Measurements from ENCODE around the gene IL36B. TPM values are rescaled to one million over a fixed set of nuclear protein-coding genes. Genes with fewer than 3 reads are reported as not detected.

Gene IL36B
- total RNA-seq, 1 experiment from 2014 or later: not detected

DNA sequence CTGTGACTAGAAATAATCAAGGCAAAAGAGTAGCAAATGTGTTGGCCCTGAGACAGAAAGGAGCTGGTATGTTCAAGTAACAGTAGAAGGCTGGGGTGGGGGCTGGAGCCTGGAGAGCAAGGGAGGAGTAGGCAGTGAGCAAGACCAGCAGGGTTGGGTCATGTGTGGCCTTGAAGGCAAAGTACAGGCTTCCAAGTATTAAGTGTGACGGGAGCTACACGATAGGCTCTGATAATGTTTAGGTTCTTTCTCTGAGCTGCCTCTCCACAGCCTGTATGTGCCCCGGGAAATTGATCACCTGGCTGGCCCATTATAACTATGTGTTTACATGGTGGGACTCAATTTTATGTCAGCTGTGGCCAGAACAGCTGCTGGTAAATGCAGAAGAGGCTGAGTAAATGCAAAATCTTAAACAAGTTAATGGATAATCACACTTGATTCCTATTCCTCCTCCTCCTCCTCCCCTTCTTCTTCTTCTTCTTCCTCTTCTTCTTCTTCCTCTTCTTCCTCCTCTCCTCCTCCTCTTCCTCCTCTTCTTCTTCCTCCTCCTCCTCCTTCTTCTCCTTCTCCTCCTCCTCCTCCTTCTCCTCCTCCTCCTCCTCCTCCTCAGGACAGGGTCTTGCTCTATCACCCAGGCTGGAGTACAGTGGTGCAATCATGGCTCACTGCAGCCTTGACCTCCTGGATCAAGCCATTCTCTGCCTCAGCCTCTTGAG, 24.4 kb upstream of the IL36B start:
- DNase-seq (ENCODE audit: low read depth): no peak

GRCh38 chr2:113075600-113075999, 22.9 kb upstream of the IL36B start:
- no peak for DNase-seq (ENCODE audit: low read depth)

DNA sequence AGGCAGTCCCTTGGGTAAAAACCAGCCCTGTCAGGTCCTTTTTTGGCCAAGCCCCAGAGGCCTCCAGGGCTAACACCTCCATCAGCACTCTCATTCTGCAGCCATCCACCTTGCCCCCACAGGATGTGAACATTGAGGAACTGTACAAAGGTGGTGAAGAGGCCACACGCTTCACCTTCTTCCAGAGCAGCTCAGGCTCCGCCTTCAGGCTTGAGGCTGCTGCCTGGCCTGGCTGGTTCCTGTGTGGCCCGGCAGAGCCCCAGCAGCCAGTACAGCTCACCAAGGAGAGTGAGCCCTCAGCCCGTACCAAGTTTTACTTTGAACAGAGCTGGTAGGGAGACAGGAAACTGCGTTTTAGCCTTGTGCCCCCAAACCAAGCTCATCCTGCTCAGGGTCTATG, 22.4 kb upstream of the IL36B start:
- DNase-seq (ENCODE audit: low read depth): no peak

- no peak for DNase-seq (ENCODE audit: low read depth)
These were observed 20.7 kb upstream of the IL36B start for GRCh38 chr2:113073325-113073834.

DNA sequence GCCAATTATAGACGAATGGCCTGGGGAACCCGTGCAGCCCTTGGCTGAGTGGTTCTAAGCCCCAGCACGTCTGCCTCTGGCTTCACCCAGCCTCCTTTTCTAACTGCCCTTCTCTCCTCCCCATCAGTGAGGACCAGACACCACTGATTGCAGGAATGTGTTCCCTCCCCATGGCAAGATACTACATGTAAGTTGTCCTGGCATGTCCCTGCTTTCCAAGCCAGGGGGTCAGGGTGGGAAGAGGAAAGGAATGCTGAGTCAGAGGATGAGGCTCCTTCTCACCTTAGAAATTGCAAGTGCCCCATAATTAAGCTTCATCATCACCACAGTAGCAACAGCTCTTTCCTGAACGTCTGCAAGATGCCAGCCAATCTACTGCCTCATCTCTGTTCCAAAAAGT, 19.9 kb upstream of the IL36B start:
- no peak for DNase-seq (ENCODE audit: low read depth)

DNA sequence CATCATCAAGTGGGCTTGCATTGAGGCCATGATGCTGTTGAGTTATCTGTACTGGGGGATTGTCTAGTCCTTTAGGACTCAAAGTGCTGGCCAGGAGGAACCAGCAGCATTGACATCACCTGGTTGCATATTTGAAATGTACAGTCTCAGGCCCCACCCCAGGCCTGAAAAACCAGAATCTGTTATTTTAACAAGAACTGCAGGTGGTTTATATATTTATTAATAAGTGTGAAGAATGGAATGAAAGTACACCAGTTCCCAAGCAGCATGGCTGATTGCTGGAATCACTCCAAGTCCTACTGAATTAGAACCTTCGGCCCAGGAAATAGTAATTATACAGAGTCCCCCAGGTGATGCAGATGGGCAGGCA, 17.9 kb upstream of the IL36B start:
- DNase-seq (ENCODE audit: low read depth): no peak

GRCh38 chr2:113069676-113070605, 17.3 kb upstream of the IL36B start:
- DNase-seq (ENCODE audit: low read depth): no peak

- DNase-seq (ENCODE audit: low read depth): no peak
These were observed 16.2 kb upstream of the IL36B start for GRCh38 chr2:113068706-113069485.

GRCh38 chr2:113068249-113068648, 15.6 kb upstream of the IL36B start:
- DNase-seq (ENCODE audit: low read depth): no peak

DNA sequence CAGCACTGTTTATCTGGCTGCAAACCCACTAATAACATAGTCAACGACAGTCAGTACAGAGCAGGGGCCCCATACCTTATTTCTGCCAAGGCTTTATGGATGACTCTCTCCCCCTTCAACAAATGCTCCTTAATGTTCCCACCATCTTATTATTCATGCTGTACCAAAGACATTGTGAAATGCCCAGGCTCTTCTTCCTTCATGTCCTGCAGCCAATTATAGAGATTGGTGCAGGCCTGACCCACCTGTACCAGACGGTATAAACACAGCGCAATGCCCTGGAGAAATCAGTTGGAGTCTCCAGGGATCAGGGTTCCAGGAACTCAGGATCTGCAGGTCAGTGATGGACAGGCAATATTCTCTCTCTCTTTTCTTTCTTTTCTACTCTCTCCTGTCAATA, 15.0 kb upstream of the IL36B start, which contains the start of gene IL1F10:
Gene IL1F10 (plus strand): TSS at position 290 of the 400 bp plus-strand sequence. CDS start 4,769 bp downstream, outside the sequence.
- no peak for DNase-seq (ENCODE audit: low read depth)

DNA sequence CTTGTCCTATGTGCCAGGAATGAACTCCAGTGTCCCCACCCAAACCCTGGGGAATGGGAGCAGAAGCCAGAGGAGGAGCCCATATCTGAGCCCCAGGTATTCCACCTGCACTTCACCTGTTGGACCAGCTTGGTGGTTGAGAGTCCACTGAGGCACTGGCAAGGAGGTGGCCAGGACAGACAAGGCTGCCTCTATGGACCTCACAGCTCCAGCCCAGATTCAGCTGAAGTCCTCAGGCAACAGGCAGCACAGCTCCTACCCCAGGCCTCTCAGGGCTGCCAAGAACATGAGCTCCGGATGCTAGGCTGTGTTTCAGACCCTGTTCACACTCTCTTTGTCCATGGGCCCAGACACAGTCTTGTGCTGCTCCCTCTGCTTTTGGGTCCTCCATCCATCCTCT, 12.2 kb upstream of the IL36B start:
- no peak for DNase-seq (ENCODE audit: low read depth)

GRCh38 chr2:113064281-113064680, 11.6 kb upstream of the IL36B start:
- no peak for DNase-seq (ENCODE audit: low read depth)

GRCh38 chr2:113061896-113062770, 9.5 kb upstream of the IL36B start:
- no peak for DNase-seq (ENCODE audit: low read depth)

GRCh38 chr2:113061241-113061640, 8.6 kb upstream of the IL36B start:
- no peak for DNase-seq (ENCODE audit: low read depth)

GRCh38 chr2:113060796-113061195, 8.1 kb upstream of the IL36B start:
- no peak for DNase-seq (ENCODE audit: low read depth)

DNA sequence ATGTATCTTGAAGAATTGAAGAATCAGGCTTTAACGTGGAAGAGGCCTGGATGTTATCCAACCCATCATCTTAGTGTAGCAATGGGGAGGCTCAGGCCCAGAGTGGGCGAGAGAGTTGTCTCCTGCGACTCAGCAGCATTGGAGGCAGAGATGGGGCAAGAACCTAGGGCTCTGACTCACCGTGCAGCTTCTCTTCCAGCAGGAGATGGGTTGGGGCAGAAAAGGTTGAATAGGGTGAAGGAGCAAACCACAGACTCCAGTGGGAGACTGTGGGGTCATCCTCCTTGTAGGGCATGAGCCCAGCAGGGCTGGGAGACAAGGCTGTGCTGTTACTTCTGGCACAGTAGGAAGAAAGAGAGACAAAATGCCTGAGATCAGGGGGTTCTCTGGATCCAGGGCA, 7.7 kb upstream of the IL36B start:
- DNase-seq (ENCODE audit: low read depth): no peak

DNA sequence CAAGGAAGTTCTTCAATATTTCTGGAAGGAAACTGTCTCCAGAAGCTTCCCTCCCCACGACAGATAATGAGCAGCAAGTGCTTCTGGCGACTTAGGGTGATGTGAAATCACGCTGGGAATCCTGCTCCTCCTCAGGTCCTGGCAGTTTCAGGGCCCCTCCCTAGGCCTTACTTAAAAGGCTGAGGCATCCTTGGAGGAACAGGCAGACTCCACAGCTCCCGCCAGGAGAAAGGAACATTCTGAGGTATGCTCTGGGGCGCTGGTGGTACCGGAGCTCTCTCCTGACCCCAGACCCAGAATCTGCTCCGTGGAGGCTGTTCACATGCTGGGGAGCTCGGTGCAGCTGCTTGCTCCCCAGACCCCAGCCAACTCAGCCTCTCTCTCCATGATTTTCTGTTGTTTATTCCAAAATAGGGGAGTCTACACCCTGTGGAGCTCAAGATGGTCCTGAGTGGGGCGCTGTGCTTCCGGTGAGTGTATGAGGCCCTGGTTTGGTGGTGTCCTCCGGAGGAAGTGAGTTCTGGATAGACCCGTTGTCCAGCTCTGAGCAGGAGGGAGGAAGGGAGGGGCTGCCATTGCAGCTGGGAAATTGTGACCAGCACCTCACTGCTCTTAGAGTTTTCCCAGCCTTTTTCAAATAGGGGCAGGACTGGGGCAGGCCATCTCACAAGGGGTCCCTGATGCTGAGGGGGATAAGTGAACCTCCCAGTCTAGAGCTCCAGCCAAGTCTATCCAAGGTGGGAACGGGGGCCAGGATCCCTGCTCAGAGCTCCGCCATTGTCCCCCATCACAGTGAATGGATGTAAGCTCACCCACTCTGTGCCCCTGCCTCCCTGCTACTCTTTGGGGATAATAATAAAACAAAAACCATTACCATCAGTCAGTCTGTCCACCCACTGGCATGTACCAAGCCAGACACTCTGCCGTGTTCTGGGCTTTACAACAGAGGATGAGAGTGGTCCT, 6.6 kb upstream of the IL36B start, which contains the start of gene IL36RN:
Gene IL36RN (plus strand): TSS at position 201 of the 963 bp plus-strand sequence. CDS start 241 bp downstream, at position 442.
- DNase-seq (ENCODE audit: low read depth): no peak

DNA sequence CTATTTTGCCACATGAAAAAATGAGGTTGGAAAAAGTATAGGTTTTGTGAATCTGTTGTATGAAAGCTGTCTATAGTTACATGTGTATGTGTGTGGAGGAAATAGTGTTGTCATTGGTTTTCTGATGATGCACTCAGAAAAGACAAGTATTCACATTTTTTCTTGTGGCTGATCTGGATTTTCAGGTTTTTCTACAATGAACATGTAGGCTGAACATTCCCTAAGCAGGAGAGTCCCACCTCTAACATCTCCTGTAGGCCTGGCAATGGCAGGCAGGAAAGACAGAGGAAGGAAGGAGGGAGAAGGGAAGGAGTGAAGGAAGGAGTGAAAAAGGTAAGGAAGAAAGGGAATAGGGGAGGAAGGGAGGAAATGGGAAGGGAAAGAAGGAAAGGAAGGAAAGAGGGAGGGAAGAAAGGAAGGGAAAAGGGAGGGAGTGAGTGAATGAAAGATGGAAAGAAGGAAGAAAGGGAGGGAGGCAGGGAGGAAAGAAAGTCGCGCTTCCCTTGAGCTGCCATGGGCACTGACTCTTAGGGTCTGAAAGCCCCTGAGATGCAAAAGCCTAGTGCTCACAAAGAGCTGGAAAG, 5.8 kb upstream of the IL36B start:
- DNase-seq (ENCODE audit: low read depth): no peak

DNA sequence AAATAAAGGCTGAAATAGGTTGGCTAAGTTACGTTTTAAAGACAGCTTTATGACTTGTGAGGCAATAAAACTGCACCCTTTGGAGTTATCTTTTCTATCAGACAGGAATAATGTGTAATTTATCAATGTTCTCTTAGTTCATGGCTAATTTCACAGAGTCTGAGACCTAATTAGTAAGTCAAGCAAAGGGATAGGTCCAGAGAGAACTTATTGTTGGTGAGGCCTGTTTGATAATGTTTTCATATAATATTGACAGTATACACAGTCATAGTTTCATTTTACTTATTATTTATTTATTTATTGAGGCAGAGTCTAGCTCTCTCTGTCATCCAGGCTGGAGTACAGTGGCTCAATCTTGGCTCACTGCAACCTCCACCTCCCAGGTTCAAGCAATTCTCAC, 4.5 kb upstream of the IL36B start:
- DNase-seq (ENCODE audit: low read depth): no peak
